Loucy (cell line): ENCODE results near the gene ACAP2.

ENCODE experiments used
- CTCF ChIP-seq: fragments of 200-600 bp; sonication (generic); conservative IDR thresholded peaks from 2 replicates; pipeline ENCODE4 v1.5.1; 2014; ENCODE audit warnings: mild to moderate bottlenecking, antibody characterized with exemption, low read length
- EZH2phosphoT487 ChIP-seq: fragments of 200-600 bp; IDR thresholded peaks from 2 replicates; pipeline ENCODE4 v1.6.1; 2018; ENCODE audit warnings: antibody characterized with exemption, mild to moderate bottlenecking, moderate library complexity, borderline replicate concordance

DNA sequence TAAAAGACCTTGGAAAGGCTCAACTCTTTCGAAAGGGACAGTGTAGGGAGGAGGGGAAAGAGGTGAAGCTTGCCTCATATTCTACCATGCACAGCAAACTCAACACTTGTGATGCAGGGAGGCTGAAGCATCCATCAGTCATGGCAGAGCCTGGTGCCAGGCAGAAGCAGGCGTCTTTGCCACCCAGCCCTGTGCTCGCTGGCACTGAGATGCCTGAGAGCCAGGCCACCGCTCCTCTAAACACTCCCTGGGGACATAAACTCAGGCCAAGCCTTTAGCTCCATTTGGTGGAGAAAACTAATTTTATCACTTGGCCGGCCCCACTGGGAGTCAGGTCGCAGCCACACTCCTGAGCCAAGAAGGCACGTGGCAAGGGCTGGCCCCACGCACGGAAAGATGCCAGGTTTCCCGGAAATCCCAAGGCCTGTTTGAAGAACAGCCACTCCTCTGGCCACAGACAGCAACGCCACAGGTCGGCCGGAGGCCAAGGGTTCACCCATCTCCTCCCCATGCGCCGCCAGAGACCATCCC, 202.6 kb downstream of the ACAP2 start:
- TF ChIP-seq CTCF (no peak), EZH2phosphoT487 (no peak)
